ENCODE data around the gene RNF151. TPM values are rescaled to one million over a fixed set of nuclear protein-coding genes. Genes with fewer than 3 reads are reported as not detected.

The RNF151 gene
- total and polyA plus RNA-seq, 2 donors (not counting 1 experiment from before 2014, with no cell fraction given) = not detected

GRCh38 chr16:1945559-1946391 lies 20.9 kb upstream of the RNF151 start:
- no peak overlapping the region for H3K9ac ChIP-seq (ENCODE audit: insufficient read depth, low read length)
- no peaks in the 10 kb centered on the region for H3K79me2 ChIP-seq (ENCODE audit: control insufficient read depth, insufficient read depth, low read length)
- no peaks in the 10 kb centered on the region for H4K20me1 ChIP-seq (ENCODE audit: control insufficient read depth, extremely low read depth, insufficient read depth, low read length)
- H3K4me3 ChIP-seq (replicated peaks in 1 of 4; ENCODE audit: control extremely low read depth in 1 of 4, insufficient read depth in 1 of 4, low read depth in 3 of 4, low read length in 4 of 4) = no peak overlapping the region
- no peak overlapping the region for H2AFZ ChIP-seq (ENCODE audit: low read length)
- H3K27ac ChIP-seq (ENCODE audit: insufficient read depth, low read length) = no peak overlapping the region
- no peaks in the 10 kb centered on the region for H3K27me3 ChIP-seq (ENCODE audit: control insufficient read depth, insufficient read depth, low read length)
- H3K9me3 ChIP-seq (ENCODE audit: control insufficient read depth, insufficient read depth, low read depth, low read length) = no peaks in the 10 kb centered on the region
- H3K4me1 ChIP-seq (ENCODE audit: control insufficient read depth, extremely low read depth, insufficient read depth, low read length) = peaks cover 7% of the 10 kb centered on the region
- no peak for DNase-seq (ENCODE audit: low read depth in 2 of 2)
- no peaks in the 10 kb centered on the region for H3K36me3 ChIP-seq (ENCODE audit: control insufficient read depth, insufficient read depth, low read length)
- H3K4me2 ChIP-seq (ENCODE audit: extremely low read depth, insufficient read depth, low read length) = no peak overlapping the region
- TF ChIP-seq CTCF (conservative IDR thresholded peaks at IDR 0.05 in 1 of 2, IDR thresholded peaks at IDR 0.05 in 1 of 2; ENCODE audit: low read depth in 1 of 2, low read length in 2 of 2) (no peak), EZH2 (IDR thresholded peaks at IDR 0.05; ENCODE audit: low read length, missing control alignments) (no peak)

DNA sequence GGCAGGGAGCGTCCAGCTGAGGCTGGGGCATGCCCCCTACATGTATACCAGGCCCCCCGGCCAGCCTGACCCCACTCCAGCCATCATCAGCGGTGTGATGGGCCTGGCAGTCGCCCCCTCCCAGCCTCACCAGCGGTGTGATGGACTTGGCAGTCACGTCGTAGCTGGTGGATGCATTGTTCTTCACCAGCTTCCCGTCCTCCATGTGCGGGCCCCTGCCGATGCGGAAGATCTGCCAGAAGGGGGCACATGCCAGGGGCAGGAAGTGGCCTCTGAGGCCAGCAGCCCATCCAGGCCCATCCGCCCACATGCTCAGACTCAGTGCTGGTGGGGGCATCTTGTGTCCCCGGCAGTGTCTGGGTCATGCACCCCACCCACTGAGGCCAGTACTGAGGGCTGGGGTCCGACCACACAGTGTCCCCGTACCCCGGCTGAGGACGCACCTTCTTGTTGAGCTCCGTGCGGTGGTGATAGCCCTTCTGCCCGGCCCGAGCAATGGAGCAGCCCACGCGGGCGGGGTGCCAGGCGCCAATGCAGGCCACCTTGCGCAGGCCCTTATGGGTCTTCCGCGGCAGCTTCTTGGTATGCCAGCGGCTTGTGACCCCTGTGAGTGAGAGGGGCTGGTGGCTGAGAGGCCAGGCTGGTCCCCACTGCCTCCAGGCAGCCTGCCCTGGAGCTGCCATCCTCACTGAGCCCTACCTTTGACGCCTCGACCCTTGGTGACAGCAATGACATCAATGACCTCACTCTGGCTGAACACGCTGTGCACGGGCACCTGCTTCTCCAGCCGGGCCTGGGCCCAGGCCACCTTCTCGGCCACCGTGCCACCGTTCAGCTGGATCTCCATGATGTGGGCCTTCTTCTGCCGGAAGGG lies 19.9 kb upstream of the RNF151 start:
- Histone ChIP-seq H4K20me1 (ENCODE audit: control insufficient read depth, extremely low read depth, insufficient read depth, low read length) (no peaks in the 10 kb centered on the region), H3K9me3 (ENCODE audit: control insufficient read depth, insufficient read depth, low read depth, low read length) (no peaks in the 10 kb centered on the region), H3K4me2 (ENCODE audit: extremely low read depth, insufficient read depth, low read length) (no peak overlapping the region), H3K4me3 (replicated peaks in 1 of 4; ENCODE audit: control extremely low read depth in 1 of 4, insufficient read depth in 1 of 4, low read depth in 3 of 4, low read length in 4 of 4) (no peak overlapping the region), H3K79me2 (ENCODE audit: control insufficient read depth, insufficient read depth, low read length) (no peaks in the 10 kb centered on the region), H3K9ac (ENCODE audit: insufficient read depth, low read length) (no peak overlapping the region), H3K36me3 (ENCODE audit: control insufficient read depth, insufficient read depth, low read length) (no peaks in the 10 kb centered on the region), H2AFZ (ENCODE audit: low read length) (no peak overlapping the region), H3K27me3 (ENCODE audit: control insufficient read depth, insufficient read depth, low read length) (no peaks in the 10 kb centered on the region), H3K27ac (ENCODE audit: insufficient read depth, low read length) (no peak overlapping the region), H3K4me1 (ENCODE audit: control insufficient read depth, extremely low read depth, insufficient read depth, low read length) (peaks cover 7% of the 10 kb centered on the region)
- no peak for DNase-seq (ENCODE audit: low read depth in 2 of 2)
- TF ChIP-seq EZH2 (IDR thresholded peaks at IDR 0.05; ENCODE audit: low read length, missing control alignments) (no peak), CTCF (conservative IDR thresholded peaks at IDR 0.05 in 1 of 2, IDR thresholded peaks at IDR 0.05 in 1 of 2; ENCODE audit: low read depth in 1 of 2, low read length in 2 of 2) (no peak)

DNA sequence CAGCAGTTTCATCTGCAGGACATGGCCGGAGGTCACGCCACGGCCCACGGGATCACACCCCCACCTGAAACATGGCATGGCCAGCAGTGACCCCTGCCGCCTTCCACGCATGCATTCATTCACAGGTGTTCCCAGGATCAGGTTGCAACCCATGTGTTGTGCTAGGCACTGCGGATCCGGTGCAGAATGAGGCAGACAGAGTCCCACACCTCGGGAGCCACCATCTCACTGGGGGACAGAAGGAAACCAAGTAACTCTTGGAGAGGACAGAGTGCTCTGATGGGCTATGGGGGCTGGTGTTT lies 19.3 kb upstream of the RNF151 start:
- Histone ChIP-seq H3K9ac (ENCODE audit: insufficient read depth, low read length) (no peak overlapping the region), H3K79me2 (ENCODE audit: control insufficient read depth, insufficient read depth, low read length) (no peaks in the 10 kb centered on the region), H3K4me1 (ENCODE audit: control insufficient read depth, extremely low read depth, insufficient read depth, low read length) (peaks cover 2% of the 10 kb centered on the region), H3K9me3 (ENCODE audit: control insufficient read depth, insufficient read depth, low read depth, low read length) (no peaks in the 10 kb centered on the region), H3K27me3 (ENCODE audit: control insufficient read depth, insufficient read depth, low read length) (no peaks in the 10 kb centered on the region), H3K27ac (ENCODE audit: insufficient read depth, low read length) (no peak overlapping the region), H2AFZ (ENCODE audit: low read length) (no peak overlapping the region), H3K4me2 (ENCODE audit: extremely low read depth, insufficient read depth, low read length) (no peak overlapping the region), H4K20me1 (ENCODE audit: control insufficient read depth, extremely low read depth, insufficient read depth, low read length) (no peaks in the 10 kb centered on the region), H3K4me3 (replicated peaks in 1 of 4; ENCODE audit: control extremely low read depth in 1 of 4, insufficient read depth in 1 of 4, low read depth in 3 of 4, low read length in 4 of 4) (no peak overlapping the region), H3K36me3 (ENCODE audit: control insufficient read depth, insufficient read depth, low read length) (no peaks in the 10 kb centered on the region)
- no peak for DNase-seq (ENCODE audit: low read depth in 2 of 2)
- no peak for TF ChIP-seq CTCF (conservative IDR thresholded peaks at IDR 0.05 in 1 of 2, IDR thresholded peaks at IDR 0.05 in 1 of 2; ENCODE audit: low read depth in 1 of 2, low read length in 2 of 2)
- no peak for TF ChIP-seq EZH2 (IDR thresholded peaks at IDR 0.05; ENCODE audit: low read length, missing control alignments)
